Activated T-helper 9 cell treated with anti-CD3 and anti-CD28 coated beads, Interleukin-2, amount 50 U/mL, for 16 hours (primary cell): ENCODE measurements around the gene PTGER2.

Experiments used
- DNase-seq: peaks from one replicate; pipeline ENCODE4 v3.0.0-alpha.2; 2020; ENCODE audit warnings: low read depth

The PTGER2 gene

GRCh38 chr14:52339262-52339661 lies 25.1 kb downstream of the PTGER2 start:
- no peak for DNase-seq

GRCh38 chr14:52342849-52343596 lies 28.9 kb downstream of the PTGER2 start:
- DNase-seq, result no peak

- no peak for DNase-seq
These were observed 32.7 kb downstream of the PTGER2 start for GRCh38 chr14:52346778-52347177.

GRCh38 chr14:52348279-52348678 lies 34.2 kb downstream of the PTGER2 start:
- no peak for DNase-seq

- DNase-seq, result no peak
These were observed 34.7 kb downstream of the PTGER2 start for GRCh38 chr14:52348776-52349175.

GRCh38 chr14:52349731-52350130 lies 35.6 kb downstream of the PTGER2 start:
- DNase-seq, result no peak

- DNase-seq, result no peak
These were observed 36.3 kb downstream of the PTGER2 start for GRCh38 chr14:52350445-52350844.

GRCh38 chr14:52351233-52352060 lies 37.3 kb downstream of the PTGER2 start:
- DNase-seq, result no peak

GRCh38 chr14:52352061-52352491 lies 38.0 kb downstream of the PTGER2 start:
- no peak for DNase-seq

- DNase-seq, result no peak
These were observed 38.5 kb downstream of the PTGER2 start for GRCh38 chr14:52352569-52352968.

- no peak for DNase-seq
These were observed 40.1 kb downstream of the PTGER2 start for GRCh38 chr14:52354242-52354641.

- no peak for DNase-seq
These were observed 40.9 kb downstream of the PTGER2 start for GRCh38 chr14:52355016-52355431.

- no peak for DNase-seq
These were observed 41.4 kb downstream of the PTGER2 start for GRCh38 chr14:52355526-52355925.

GRCh38 chr14:52356025-52356424 lies 41.9 kb downstream of the PTGER2 start:
- no peak for DNase-seq

GRCh38 chr14:52360831-52361230 lies 46.7 kb downstream of the PTGER2 start:
- no peak for DNase-seq

GRCh38 chr14:52363041-52363704 lies 49.1 kb downstream of the PTGER2 start:
- DNase-seq, result no peak

GRCh38 chr14:52363961-52364360 lies 49.8 kb downstream of the PTGER2 start:
- DNase-seq, result no peak

GRCh38 chr14:52365071-52365470 lies 51.0 kb downstream of the PTGER2 start:
- no peak for DNase-seq

GRCh38 chr14:52366796-52367315 lies 52.7 kb downstream of the PTGER2 start:
- no peak for DNase-seq

GRCh38 chr14:52369305-52369801 lies 55.2 kb downstream of the PTGER2 start:
- no peak for DNase-seq

GRCh38 chr14:52370406-52370935 lies 56.4 kb downstream of the PTGER2 start:
- DNase-seq, result no peak

GRCh38 chr14:52377940-52378339 lies 63.8 kb downstream of the PTGER2 start:
- DNase-seq, result no peak
